Tibial artery (tissue), 4 donors: Measurements from ENCODE around the gene NFATC1.
A peak's percentile ranks its signal among the peaks of the same experiment; 100 is the strongest.

Source experiments
- DNase-seq, 2 donors: peaks; one replicate each; pipeline ENCODE4 v3.0.0-alpha.2; 2019
- H3K27ac ChIP-seq, 2 donors: fragments of 200-600 bp; sonication (generic) in 1 of 2; 1 replicate in 1 of 2; 2 replicates in 1 of 2; pipeline ENCODE4 v1.5.1; 2018 to 2019; ENCODE audit warnings: mild to moderate bottlenecking in 1 of 2
- H3K27me3 ChIP-seq, 2 donors: fragments of 200-600 bp; sonication (generic) in 1 of 2; one replicate each; pipeline versions ENCODE4 v1.5.1 to v1.6.0; 2016 to 2019
- H3K36me3 ChIP-seq, 3 donors: fragments of 200-600 bp; sonication (generic) in 2 of 3; one replicate each; pipeline ENCODE4 v1.5.1; 2016 to 2019; ENCODE audit warnings: mild to moderate bottlenecking in 2 of 3
- H3K4me1 ChIP-seq, 4 donors: fragments of 200-600 bp; sonication (generic) in 2 of 4; 1 replicate in 3 of 4; 2 replicates in 1 of 4; pipeline ENCODE4 v1.5.1; 2016 to 2019
- H3K4me3 ChIP-seq, 2 donors: fragments of 200-600 bp; sonication (generic) in 1 of 2; 1 replicate in 1 of 2; 2 replicates in 1 of 2; pipeline ENCODE4 v1.5.1; 2018 to 2019; ENCODE audit warnings: mild to moderate bottlenecking in 2 of 2
- H3K9me3 ChIP-seq, 3 donors: fragments of 200-600 bp; sonication (generic) in 1 of 3; one replicate each; pipeline ENCODE4 v1.5.1; 2016 to 2019
- intact Hi-C: fragments of 100-400 bp; cut with DNase I; formaldehyde crosslinking; loops from one replicate; pipeline ENCODE4 v1.15.0; 2023; ENCODE audit warnings: low total_unique reads
- TF ChIP-seq, protein P1 (sequence below), 2 experiments: fragments of 200-600 bp in 1 of 2; fragments of 450-650 bp in 1 of 2; IDR thresholded peaks; one replicate each; pipeline ENCODE4 v1.5.1; 2017 to 2019; ENCODE audit warnings: antibody characterized with exemption in 2 of 2, mild to moderate bottlenecking in 1 of 2, moderate library complexity in 1 of 2

NFATC1 gene

DNA sequence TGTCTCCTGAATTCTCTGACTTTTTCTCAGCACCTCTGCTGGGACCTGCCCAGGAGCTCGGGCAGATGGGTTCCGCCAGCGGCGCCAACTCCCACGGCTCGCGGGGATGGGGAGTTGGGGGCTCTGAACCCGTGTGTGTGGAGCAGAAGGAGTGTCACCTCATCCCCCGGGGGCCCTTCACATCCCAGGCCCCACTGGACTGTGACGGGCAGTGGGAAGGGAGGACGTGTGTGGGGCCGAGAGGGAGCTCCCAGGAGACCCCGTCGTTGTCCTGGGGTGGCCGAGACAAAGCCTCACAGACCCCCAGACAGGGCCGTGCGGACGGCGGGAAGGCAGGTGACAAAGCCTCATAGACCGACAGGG, 153.9 kb downstream of the NFATC1 start:
- no peaks in the 10 kb centered on the region for H3K36me3 ChIP-seq
- H3K4me3 ChIP-seq: no peak overlapping the region
- TF ChIP-seq, protein P1, sequence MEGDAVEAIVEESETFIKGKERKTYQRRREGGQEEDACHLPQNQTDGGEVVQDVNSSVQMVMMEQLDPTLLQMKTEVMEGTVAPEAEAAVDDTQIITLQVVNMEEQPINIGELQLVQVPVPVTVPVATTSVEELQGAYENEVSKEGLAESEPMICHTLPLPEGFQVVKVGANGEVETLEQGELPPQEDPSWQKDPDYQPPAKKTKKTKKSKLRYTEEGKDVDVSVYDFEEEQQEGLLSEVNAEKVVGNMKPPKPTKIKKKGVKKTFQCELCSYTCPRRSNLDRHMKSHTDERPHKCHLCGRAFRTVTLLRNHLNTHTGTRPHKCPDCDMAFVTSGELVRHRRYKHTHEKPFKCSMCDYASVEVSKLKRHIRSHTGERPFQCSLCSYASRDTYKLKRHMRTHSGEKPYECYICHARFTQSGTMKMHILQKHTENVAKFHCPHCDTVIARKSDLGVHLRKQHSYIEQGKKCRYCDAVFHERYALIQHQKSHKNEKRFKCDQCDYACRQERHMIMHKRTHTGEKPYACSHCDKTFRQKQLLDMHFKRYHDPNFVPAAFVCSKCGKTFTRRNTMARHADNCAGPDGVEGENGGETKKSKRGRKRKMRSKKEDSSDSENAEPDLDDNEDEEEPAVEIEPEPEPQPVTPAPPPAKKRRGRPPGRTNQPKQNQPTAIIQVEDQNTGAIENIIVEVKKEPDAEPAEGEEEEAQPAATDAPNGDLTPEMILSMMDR (IDR thresholded peaks at IDR 0.05): no peak
- intact Hi-C loops: no loop called here
- DNase-seq: peak in 1 of 2 donors; percentile 55
- H3K9me3 ChIP-seq: no peaks in the 10 kb centered on the region
- H3K4me1 ChIP-seq: no peaks in the 10 kb centered on the region
- no peak overlapping the region for H3K27ac ChIP-seq
- H3K27me3 ChIP-seq: peaks cover 0 to 43% of the 10 kb centered on the region in 2 donors

DNA sequence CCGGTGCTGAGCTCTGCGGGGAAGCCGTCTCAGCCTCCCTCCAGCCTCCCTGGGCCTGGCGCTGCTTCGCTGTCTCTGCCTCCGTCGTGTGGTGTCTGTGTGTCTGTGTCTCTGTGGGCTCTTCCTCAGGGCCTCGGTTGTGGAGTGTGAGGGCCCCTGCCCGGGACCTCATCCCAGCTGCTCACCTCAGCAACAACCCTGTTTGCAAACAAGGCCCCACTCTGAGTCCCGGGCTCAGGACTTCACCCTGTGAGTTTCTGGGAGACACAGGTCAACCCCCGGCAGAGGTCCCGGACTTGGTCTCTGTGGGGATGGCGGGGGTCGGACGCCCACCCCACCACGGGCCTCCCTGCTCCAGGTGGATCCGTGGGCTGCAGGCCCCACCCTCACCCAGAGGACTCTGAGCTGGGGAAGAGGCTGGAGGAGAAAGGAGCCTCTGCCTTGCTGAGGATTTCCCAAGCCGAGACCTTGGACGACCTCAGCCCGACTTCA, 156.5 kb downstream of the NFATC1 start:
- Histone ChIP-seq H3K36me3 (no peaks in the 10 kb centered on the region), H3K4me1 (no peaks in the 10 kb centered on the region), H3K27me3 (peaks cover 0 to 36% of the 10 kb centered on the region in 2 donors), H3K9me3 (no peaks in the 10 kb centered on the region), H3K4me3 (no peak overlapping the region), H3K27ac (no peak overlapping the region)
- peak in 1 of 2 donors; percentile 57 for DNase-seq
- intact Hi-C loops: no loop called here
- TF ChIP-seq, protein P1 (IDR thresholded peaks at IDR 0.05): no peak

DNA sequence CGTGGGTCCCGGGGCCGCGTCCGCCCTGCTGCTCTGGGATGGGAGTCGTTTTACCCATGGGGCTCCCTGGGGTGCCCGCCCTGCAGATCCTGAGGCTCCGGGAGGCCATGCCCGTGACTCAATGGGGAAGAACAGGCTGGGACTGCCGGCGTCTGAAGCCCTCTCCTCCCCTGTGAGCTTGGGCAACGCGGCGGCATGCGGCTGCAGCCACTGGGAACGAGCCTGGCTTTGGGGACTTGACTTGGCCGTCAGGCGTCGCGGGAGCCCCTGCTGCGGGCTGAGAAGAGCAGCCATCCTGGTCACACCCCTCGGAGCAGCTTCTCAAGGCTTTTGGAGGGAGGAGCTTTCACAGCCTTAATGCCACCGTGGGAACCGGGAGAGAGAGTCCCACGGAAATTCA, 157.0 kb downstream of the NFATC1 start:
- intact Hi-C loops: no loop called here
- peak in 1 of 2 donors; percentile 51 for DNase-seq
- Histone ChIP-seq H3K27me3 (peaks cover 0 to 31% of the 10 kb centered on the region in 2 donors), H3K4me3 (no peak overlapping the region), H3K27ac (no peak overlapping the region), H3K9me3 (no peaks in the 10 kb centered on the region), H3K36me3 (no peaks in the 10 kb centered on the region), H3K4me1 (no peaks in the 10 kb centered on the region)
- TF ChIP-seq, protein P1 (IDR thresholded peaks at IDR 0.05): no peak

DNA sequence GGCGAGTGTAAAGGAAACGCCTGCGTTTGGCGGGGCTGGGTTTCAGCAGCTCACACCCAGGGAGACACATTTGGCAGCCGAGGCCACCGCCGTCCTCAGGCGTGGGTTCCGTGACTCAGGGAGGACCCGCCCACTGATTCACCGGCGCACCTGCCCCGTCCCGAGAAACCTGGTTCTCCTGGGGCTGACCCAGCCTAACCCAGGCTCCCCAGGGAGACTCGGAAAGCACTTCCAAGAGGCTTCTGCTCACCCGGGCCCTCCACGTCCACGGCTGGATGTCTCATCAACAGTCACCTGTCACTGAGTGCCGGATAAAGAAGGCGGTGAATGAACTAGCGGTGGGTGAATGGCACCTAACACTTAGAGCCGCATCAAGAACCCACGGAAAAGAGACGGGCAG, 157.4 kb downstream of the NFATC1 start:
- H3K27ac ChIP-seq: no peak overlapping the region
- DNase-seq: peak in 1 of 2 donors; percentile 47
- no peaks in the 10 kb centered on the region for H3K9me3 ChIP-seq
- H3K36me3 ChIP-seq: no peaks in the 10 kb centered on the region
- intact Hi-C loops: no loop called here
- H3K4me1 ChIP-seq: no peaks in the 10 kb centered on the region
- TF ChIP-seq, protein P1 (IDR thresholded peaks at IDR 0.05): no peak
- H3K27me3 ChIP-seq: peaks cover 0 to 26% of the 10 kb centered on the region in 2 donors
- no peak overlapping the region for H3K4me3 ChIP-seq

DNA sequence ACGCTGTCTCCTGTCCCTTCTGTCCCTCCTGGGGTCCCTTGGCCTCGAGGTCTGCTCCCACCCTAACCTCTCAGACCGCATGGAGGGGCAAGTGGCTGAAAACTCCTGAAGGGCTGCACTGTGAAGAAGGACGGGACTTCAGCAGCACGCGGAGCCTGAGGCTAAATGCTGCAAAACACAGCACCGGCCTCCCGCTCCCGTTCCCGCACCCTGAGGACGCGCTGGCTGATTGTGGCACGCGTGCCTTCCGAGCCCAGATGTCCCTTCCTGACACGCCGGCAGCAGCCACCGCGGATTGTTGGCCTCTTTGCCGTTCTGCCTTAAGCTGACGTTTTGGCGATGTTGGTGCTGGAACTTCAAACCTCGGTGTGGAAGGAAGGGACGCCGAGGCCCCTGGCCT, 158.0 kb downstream of the NFATC1 start:
- no peak overlapping the region for H3K4me3 ChIP-seq
- DNase-seq: peak in 1 of 2 donors; percentile 41
- peaks cover 0 to 21% of the 10 kb centered on the region in 2 donors for H3K27me3 ChIP-seq
- no peak overlapping the region for H3K27ac ChIP-seq
- TF ChIP-seq, protein P1 (IDR thresholded peaks at IDR 0.05): no peak
- H3K36me3 ChIP-seq: no peaks in the 10 kb centered on the region
- no peaks in the 10 kb centered on the region for H3K4me1 ChIP-seq
- intact Hi-C loops: no loop called here
- no peaks in the 10 kb centered on the region for H3K9me3 ChIP-seq

DNA sequence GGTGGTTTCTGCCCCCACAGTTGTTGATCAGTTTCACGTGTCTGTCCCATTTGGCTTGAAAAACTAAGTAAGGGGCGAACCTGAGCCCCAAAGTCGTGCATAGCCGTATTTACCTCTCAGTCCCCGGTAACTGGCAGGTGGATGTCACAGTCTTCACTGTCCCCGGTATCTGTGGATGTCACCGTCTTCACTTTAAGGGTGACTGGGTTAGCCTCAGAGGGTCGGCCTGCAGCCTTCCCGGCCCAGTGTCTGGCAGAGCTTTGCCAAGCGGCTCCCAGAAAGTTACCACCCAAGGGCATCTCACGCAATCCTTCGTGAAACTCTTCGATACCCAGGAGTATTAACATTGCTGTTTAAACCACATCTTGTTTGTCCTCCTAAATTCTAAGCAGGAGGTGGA, 158.6 kb downstream of the NFATC1 start:
- H3K36me3 ChIP-seq: no peaks in the 10 kb centered on the region
- no peaks in the 10 kb centered on the region for H3K9me3 ChIP-seq
- peaks cover 0 to 15% of the 10 kb centered on the region in 2 donors for H3K27me3 ChIP-seq
- no peak overlapping the region for H3K27ac ChIP-seq
- intact Hi-C loops: no loop called here
- no peak overlapping the region for H3K4me3 ChIP-seq
- TF ChIP-seq, protein P1 (IDR thresholded peaks at IDR 0.05): no peak
- no peaks in the 10 kb centered on the region for H3K4me1 ChIP-seq
- DNase-seq: peak in 1 of 2 donors; percentile 23
